Stimulated activated CD8-positive, alpha-beta memory T cell treated with anti-CD3 and anti-CD28 coated beads, Interleukin-7, amount 100 ng/mL, for 1 hour (primary cell): ENCODE data around the gene PNPLA6.
"Not testable (repeated sequence)": the region's sequence is repeated elsewhere in the genome, so short reads cannot be mapped to it uniquely, and the experiment has no call there.

Experiments used
- DNase-seq, 2 donors: peaks; one replicate each; pipeline ENCODE4 v3.0.0-alpha.2; 2020; ENCODE audit warnings: low read depth in 2 of 2

Gene PNPLA6

GRCh38 chr19:7533281-7533885, 2.1 kb upstream of the PNPLA6 start:
- no peak for DNase-seq

GRCh38 chr19:7533925-7534480, 1.5 kb upstream of the PNPLA6 start:
- DNase-seq, result peak; percentile 66 to 70

- DNase-seq, result no peak
Measured at GRCh38 chr19:7534531-7535046, 928 bp upstream of the PNPLA6 start.

GRCh38 chr19:7535998-7536695, 630 bp downstream of the PNPLA6 start:
- DNase-seq, result no peak

- DNase-seq, result not testable (repeated sequence)
Measured at GRCh38 chr19:7538990-7539389, 3.5 kb downstream of the PNPLA6 start.

- no peak for DNase-seq
Measured at GRCh38 chr19:7539827-7540425, 4.4 kb downstream of the PNPLA6 start.

GRCh38 chr19:7540761-7541474, 5.4 kb downstream of the PNPLA6 start:
- no peak for DNase-seq

GRCh38 chr19:7541475-7541824, 5.9 kb downstream of the PNPLA6 start:
- DNase-seq, result no peak

- DNase-seq, result no peak
Measured at GRCh38 chr19:7541828-7542443, 6.4 kb downstream of the PNPLA6 start.

- no peak for DNase-seq
Measured at GRCh38 chr19:7542556-7543348, 7.2 kb downstream of the PNPLA6 start.

GRCh38 chr19:7544626-7545025, 9.1 kb downstream of the PNPLA6 start:
- no peak for DNase-seq

- DNase-seq, result no peak
Measured at GRCh38 chr19:7545300-7545699, 9.8 kb downstream of the PNPLA6 start.

- no peak for DNase-seq
Measured at GRCh38 chr19:7545904-7546303, 10.4 kb downstream of the PNPLA6 start.

- DNase-seq, result no peak
Measured at GRCh38 chr19:7547159-7547558, 11.6 kb downstream of the PNPLA6 start.

- DNase-seq, result no peak
Measured at GRCh38 chr19:7549429-7550148, 14.1 kb downstream of the PNPLA6 start.

- no peak for DNase-seq
Measured at GRCh38 chr19:7550169-7550770, 14.8 kb downstream of the PNPLA6 start.

- no peak for DNase-seq
Measured at GRCh38 chr19:7550987-7551761, 15.7 kb downstream of the PNPLA6 start.

GRCh38 chr19:7552781-7553180, 17.3 kb downstream of the PNPLA6 start:
- DNase-seq, result no peak

- no peak for DNase-seq
Measured at GRCh38 chr19:7554565-7554964, 19.0 kb downstream of the PNPLA6 start.
